Transverse colon (tissue), 4 donors: Measurements from ENCODE around the gene CKLF. TPM values are rescaled to one million over a fixed set of nuclear protein-coding genes. Genes with fewer than 3 reads are reported as not detected.

Source experiments
- DNase-seq: peaks from one replicate; pipeline ENCODE4 v3.0.0-alpha.2; 2019
- H3K27ac ChIP-seq, 4 donors: fragments of 200-600 bp; sonication (generic); 2 replicates each; pipeline ENCODE4 v1.5.1; 2016 to 2018; ENCODE audit warnings: inconsistent platforms in 4 of 4
- H3K27me3 ChIP-seq: fragments of 200-600 bp; sonication (generic); 2 replicates; pipeline ENCODE4 v1.5.1; 2017; ENCODE audit warnings: inconsistent platforms
- H3K36me3 ChIP-seq, 4 donors: fragments of 200-600 bp; sonication (generic); 2 replicates each; pipeline ENCODE4 v1.5.1; 2017 to 2019; ENCODE audit warnings: inconsistent platforms in 4 of 4
- H3K4me1 ChIP-seq, 4 donors: fragments of 200-600 bp; sonication (generic); 2 replicates each; pipeline ENCODE4 v1.5.1; 2017 to 2020; ENCODE audit warnings: inconsistent platforms in 4 of 4
- H3K4me3 ChIP-seq, 4 donors: fragments of 200-600 bp; sonication (generic); 1 replicate in 1 of 4; 2 replicates in 3 of 4; pipeline versions ENCODE4 v1.5.1 to v1.6.1; 2017 to 2019; ENCODE audit warnings: inconsistent platforms in 4 of 4
- H3K9me3 ChIP-seq, 2 donors: fragments of 200-600 bp; sonication (generic); 2 replicates each; pipeline ENCODE4 v1.5.1; 2017 to 2019; ENCODE audit warnings: inconsistent platforms in 2 of 2
- CTCF ChIP-seq, 5 experiments: fragments of 200-600 bp in 3 of 5; fragments of 450-650 bp in 2 of 5; sonication (generic) in 3 of 5; IDR thresholded peaks; 1 replicate in 2 of 5; 2 replicates in 3 of 5; pipeline ENCODE4 v1.5.1; 2016 to 2017; ENCODE audit warnings: antibody characterized with exemption in 5 of 5, inconsistent platforms in 3 of 5, mild to moderate bottlenecking in 2 of 5, moderate library complexity in 1 of 5
- EP300 ChIP-seq: sonication (generic); formaldehyde crosslinking; IDR thresholded peaks from one replicate; pipeline ENCODE4 v1.6.1; 2017; ENCODE audit warnings: antibody characterized with exemption, low read depth
- POLR2A ChIP-seq: fragments of 450-650 bp; IDR thresholded peaks from one replicate; pipeline ENCODE4 v1.6.1; 2016; ENCODE audit warnings: antibody characterized with exemption, mild to moderate bottlenecking, moderate library complexity
- POLR2AphosphoS5 ChIP-seq, 3 donors: sonication (generic); formaldehyde crosslinking; IDR thresholded peaks; one replicate each; pipeline ENCODE4 v1.6.1; 2016; ENCODE audit warnings: antibody characterized with exemption in 3 of 3
- WGBS, 2 donors: methylation state at CpG; one replicate each; pipeline ENCODE4 v1.1.5; 2018; ENCODE audit warnings: low coverage in 1 of 2; 5-methylcytosine and 5-hydroxymethylcytosine counted together
- in situ Hi-C, 4 donors: fragments of 200-750 bp; cut with MboI; loops; one replicate each; pipeline versions ENCODE4 v1.15.0 to v1.15.1; 2017; ENCODE audit warnings: low sequenced_read_pairs in 3 of 4, low pct_ligation_motif_present in 1 of 4, low pct_unique_long_range_greater_than_20kb in 1 of 4
- intact Hi-C: fragments of 100-400 bp; cut with DNase I; formaldehyde crosslinking; loops from one replicate; pipeline ENCODE4 v1.15.1; 2023; ENCODE audit warnings: low total_unique reads
- total RNA-seq, 4 donors: library from RNA; depleted of rRNA; stranded (reverse); fragments of >200 nt; gene quantifications; one replicate each; pipeline ENCODE4 v1.1.0, GENCODE V29; 2016

The CKLF gene
- total RNA-seq, 4 donors from 2014 or later: 25.3 to 108 (median 39.1) TPM

- H3K36me3 ChIP-seq: no peaks in the 10 kb centered on the region
- DNase-seq: no peak
- 72 to 100% methylated on average over 2 to 7 of the region's 7 CpGs for WGBS, 2 donors
- no peak overlapping the region for H3K4me3 ChIP-seq
- H3K9me3 ChIP-seq: no peaks in the 10 kb centered on the region
- no peaks in the 10 kb centered on the region for H3K4me1 ChIP-seq
- in situ Hi-C loops: loop anchor here (10.0 to 25.0 kb wide), 4 partner anchors 101 to 183 kb away; no protein-coding TSS in a partner anchor
- no peaks in the 10 kb centered on the region for H3K27me3 ChIP-seq
- intact Hi-C loops: no loop called here
- H3K27ac ChIP-seq: no peak overlapping the region
- no peak for TF ChIP-seq POLR2AphosphoS5 (IDR thresholded peaks at IDR 0.05)
- TF ChIP-seq CTCF (IDR thresholded peaks at IDR 0.05): no peak
- TF ChIP-seq POLR2A: no peak
Measured at GRCh38 chr16:66587881-66588600, 35.7 kb downstream of the CKLF start.

GRCh38 chr16:66588981-66589713 lies 36.8 kb downstream of the CKLF start:
- in situ Hi-C loops: loop anchor here (10.0 to 25.0 kb wide), 4 partner anchors 102 to 184 kb away; no protein-coding TSS in a partner anchor
- Histone ChIP-seq H3K4me3 (no peak overlapping the region), H3K27me3 (no peaks in the 10 kb centered on the region), H3K27ac (no peak overlapping the region), H3K36me3 (no peaks in the 10 kb centered on the region), H3K9me3 (no peaks in the 10 kb centered on the region), H3K4me1 (no peaks in the 10 kb centered on the region)
- WGBS, 2 donors: 90% methylated on average over 8 of the region's 8 CpGs; no CpG with 5 or more reads in 1 of the 2 donors
- peak; percentile 56 for DNase-seq
- peak; percentile 35 to 56 (median 45) for TF ChIP-seq CTCF (IDR thresholded peaks at IDR 0.05)
- no peak for TF ChIP-seq POLR2AphosphoS5 (IDR thresholded peaks at IDR 0.05)
- intact Hi-C loops: no loop called here

GRCh38 chr16:66590322-66590721 lies 37.9 kb downstream of the CKLF start:
- TF ChIP-seq POLR2A: no peak
- Histone ChIP-seq H3K27me3 (no peaks in the 10 kb centered on the region), H3K27ac (no peak overlapping the region), H3K4me3 (no peak overlapping the region), H3K4me1 (no peaks in the 10 kb centered on the region), H3K9me3 (no peaks in the 10 kb centered on the region), H3K36me3 (no peaks in the 10 kb centered on the region)
- WGBS, 2 donors: 67 to 90% methylated on average over 7 to 8 of the region's 8 CpGs
- in situ Hi-C loops: loop anchor here in 3 of 4 donors (25.0 kb wide), 2 partner anchors 103 to 178 kb away; no protein-coding TSS in a partner anchor
- no peak for DNase-seq
- intact Hi-C loops: no loop called here

- intact Hi-C loops: no loop called here
- in situ Hi-C loops: loop anchor here in 3 of 4 donors (25.0 kb wide), 2 partner anchors 104 to 179 kb away; no protein-coding TSS in a partner anchor
- Histone ChIP-seq H3K4me1 (no peaks in the 10 kb centered on the region), H3K27me3 (no peaks in the 10 kb centered on the region), H3K4me3 (no peak overlapping the region), H3K36me3 (no peaks in the 10 kb centered on the region), H3K9me3 (no peaks in the 10 kb centered on the region), H3K27ac (no peak overlapping the region)
- 93 to 96% methylated on average over 3 to 4 of the region's 4 CpGs for WGBS, 2 donors
- no peak for DNase-seq
- TF ChIP-seq POLR2AphosphoS5 (IDR thresholded peaks at IDR 0.05) (no peak), POLR2A (no peak), CTCF (IDR thresholded peaks at IDR 0.05) (no peak), EP300 (no peak)
Measured at GRCh38 chr16:66591018-66591417, 38.6 kb downstream of the CKLF start.
